VCaP (cell line): ENCODE measurements around the gene PPM1F.

Experiments
- H3K27ac ChIP-seq: fragments of 450-650 bp; 2 replicates; pipeline ENCODE4 v1.5.1; 2017
- TF ChIP-seq, protein P1 (sequence below): fragments of 450-650 bp; conservative IDR thresholded peaks from 2 replicates; pipeline ENCODE4 v1.5.1; 2017; ENCODE audit warnings: mild to moderate bottlenecking, moderate library complexity

Gene PPM1F

DNA sequence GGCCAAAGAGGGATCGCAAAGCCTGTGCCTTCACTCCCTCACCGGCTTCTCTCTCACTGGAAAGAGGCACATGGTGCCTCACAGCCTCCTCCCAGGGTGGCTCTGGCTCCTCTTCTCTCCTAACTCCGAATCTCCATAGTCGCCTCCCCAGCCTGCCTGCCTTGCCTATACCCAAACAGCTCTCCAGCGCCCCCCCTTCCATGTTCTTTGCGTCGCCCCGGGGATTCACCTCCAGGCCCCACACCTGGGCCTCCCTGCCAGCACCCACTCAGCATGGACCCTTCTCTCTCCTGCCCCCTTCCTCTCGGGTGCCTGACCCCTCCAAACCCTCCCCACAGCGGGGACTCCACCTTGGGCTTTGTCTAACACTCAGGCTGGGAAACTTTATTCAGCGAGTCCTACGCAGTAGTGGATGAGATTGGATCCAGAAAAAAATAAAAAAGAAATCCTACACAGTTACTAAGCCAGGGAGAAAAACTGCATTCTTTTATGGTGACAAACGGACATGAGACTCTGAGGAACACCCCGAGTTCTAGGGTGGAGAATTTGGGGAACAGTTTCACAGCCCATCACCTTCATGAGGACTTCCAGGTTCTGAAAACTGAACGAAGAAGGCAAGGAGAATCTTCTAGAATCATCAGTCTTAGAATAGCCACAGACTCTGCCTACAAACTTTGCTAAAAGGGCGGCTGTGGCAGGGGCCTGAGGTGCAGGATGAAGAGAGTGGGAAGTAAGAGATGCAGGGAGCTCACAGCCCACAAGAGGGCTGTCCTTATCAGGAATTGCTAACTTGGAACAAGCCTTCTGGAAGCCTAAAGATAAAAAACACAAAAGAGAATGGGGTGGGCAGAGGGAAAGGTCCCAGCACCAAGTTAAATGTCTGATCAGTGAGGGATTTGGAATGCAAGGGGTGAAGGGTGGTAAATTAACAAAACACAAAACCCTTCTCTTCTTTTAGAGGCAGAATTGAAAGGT is 5.3 kb downstream of the PPM1F start:
- H3K27ac ChIP-seq = no peak overlapping the region
- TF ChIP-seq, protein P1, sequence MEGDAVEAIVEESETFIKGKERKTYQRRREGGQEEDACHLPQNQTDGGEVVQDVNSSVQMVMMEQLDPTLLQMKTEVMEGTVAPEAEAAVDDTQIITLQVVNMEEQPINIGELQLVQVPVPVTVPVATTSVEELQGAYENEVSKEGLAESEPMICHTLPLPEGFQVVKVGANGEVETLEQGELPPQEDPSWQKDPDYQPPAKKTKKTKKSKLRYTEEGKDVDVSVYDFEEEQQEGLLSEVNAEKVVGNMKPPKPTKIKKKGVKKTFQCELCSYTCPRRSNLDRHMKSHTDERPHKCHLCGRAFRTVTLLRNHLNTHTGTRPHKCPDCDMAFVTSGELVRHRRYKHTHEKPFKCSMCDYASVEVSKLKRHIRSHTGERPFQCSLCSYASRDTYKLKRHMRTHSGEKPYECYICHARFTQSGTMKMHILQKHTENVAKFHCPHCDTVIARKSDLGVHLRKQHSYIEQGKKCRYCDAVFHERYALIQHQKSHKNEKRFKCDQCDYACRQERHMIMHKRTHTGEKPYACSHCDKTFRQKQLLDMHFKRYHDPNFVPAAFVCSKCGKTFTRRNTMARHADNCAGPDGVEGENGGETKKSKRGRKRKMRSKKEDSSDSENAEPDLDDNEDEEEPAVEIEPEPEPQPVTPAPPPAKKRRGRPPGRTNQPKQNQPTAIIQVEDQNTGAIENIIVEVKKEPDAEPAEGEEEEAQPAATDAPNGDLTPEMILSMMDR = peak; percentile 65

DNA sequence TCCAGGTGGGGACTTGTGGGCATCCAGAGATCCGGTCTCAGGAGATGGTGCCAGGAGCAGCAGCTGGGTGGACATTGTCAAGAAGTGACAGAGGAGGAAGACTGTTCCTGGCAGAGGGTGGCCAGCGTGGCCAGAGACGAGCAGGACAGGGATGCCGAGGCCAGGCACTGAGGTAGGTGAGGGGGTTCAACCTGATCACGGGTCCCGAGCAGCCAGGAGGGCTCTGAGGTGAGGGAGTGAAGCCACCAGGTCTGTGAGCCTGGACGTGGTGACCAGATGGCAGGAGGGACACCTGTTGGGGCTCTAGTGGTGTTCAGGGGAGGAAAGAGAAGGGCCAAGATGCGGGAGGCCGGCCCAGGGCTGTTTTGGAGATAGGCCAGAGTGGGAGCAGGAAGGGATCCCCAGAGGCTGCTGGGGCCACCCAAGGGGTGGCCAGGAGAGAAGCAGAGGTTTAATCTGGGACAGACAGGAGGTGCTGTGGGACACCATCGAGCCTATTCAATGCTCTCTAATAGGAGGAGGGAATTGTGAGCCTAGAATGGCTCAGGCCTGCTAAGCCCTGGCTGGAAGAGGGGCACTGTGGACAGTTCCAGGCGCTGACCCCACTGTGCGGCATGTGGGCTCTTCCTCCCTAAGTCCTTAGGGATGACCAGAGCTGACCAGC is 6.3 kb downstream of the PPM1F start:
- TF ChIP-seq, protein P1 = no peak

DNA sequence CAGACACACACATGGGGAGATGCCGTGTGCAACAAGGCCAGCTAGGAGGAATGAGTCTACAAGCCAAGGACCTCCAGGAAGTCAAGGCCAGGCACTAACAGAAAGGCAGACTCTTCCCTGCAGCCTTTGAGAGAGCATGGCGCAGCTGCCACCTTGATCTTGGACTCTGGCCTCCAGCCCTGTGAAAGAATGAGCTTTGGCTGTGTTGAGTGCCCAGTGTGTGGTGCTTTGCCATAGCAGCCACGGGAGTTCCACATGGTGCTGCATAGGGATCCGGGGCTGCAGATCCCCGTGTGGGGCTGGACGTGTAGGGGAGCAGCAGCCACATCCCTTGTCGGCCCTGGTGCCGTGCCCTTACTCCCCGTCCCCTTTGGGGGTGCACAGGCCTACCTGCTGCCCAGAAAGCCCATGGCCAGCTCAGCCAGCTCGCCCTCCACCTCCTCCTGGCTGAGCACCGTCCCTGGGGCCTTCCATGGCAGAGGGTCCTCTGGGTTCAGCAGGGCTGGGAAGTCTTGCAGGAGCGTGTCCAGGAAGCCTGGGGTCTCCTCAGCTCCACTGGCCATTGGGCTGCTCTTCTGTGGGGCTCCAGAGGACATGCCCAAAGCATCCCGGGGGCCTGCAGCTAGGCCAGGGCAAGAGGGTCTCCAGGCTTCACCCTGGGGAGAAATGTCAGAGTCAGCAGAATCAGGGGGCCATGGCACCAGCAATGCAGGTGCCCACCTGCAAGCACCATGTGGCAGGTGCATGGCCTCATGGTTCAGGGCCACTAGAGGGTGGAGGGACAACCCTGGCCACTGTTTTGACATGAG is 7.0 kb downstream of the PPM1F start:
- no peak overlapping the region for H3K27ac ChIP-seq
- TF ChIP-seq, protein P1 = no peak

More for the DNA sequence above, 6.3 kb downstream of the PPM1F start:
- no peak overlapping the region for H3K27ac ChIP-seq

DNA sequence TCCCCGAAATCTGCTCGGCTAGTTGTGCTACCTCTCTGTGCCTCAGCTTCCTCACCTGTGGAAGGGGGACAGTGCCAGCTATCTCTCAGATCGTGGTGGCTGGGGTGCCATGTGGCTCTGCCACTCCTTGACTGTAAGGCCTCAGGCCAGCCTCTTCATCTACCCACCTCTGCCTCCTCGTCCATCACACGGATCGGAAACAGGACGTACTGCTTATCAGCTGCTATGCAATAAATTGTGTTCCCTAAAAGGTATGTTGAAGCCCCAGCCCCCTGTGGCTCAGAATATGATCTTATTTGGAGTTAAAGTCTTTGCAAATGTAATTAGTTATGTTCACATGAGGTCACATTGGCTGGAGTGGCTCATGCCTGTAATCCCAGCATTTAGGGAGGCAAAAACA is 7.8 kb downstream of the PPM1F start:
- TF ChIP-seq, protein P1 = no peak

DNA sequence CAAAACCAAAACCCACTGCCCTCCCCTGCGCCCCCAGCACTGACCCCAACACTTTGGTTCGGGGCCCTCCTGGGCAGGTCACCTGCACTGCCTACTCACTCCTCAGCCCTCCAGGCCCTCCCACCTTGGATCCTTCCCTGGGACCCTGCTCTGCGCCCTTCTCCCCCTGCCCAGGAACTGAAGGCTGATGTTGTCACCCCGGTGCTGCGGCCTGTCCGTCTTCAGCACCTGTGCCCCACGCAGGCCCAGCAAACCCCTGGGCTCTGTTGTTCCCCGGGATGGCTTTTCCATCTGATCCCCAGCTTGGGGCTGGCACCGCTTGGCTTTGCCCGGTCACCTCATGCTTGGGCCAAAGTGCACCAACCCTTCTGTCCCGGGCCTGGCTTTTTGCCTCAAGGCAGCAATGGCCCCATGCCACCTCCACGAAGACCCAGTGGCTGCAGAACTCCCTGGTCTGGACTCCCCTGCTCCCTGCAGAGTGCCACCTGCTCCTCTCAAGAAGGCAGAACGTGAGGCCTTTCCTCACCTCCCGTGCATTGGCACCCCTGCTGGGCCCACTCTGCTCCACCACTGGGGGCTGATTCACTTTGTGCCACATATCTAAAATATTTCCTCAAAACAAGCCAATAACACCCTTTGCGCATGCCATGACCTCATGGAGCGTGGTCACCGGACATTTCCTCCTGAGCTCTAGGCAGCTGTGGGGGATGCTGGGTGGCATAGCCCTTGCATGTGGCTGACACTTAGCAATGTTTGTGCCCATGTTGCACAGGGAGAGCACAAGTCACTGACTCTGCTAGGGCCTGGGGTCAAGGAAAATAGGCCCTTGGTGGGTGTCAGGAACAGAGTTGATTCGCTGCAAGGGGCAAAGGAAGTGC is 8.8 kb downstream of the PPM1F start:
- no peak overlapping the region for H3K27ac ChIP-seq
- TF ChIP-seq, protein P1 = no peak

More for the DNA sequence above, 7.8 kb downstream of the PPM1F start:
- no peak overlapping the region for H3K27ac ChIP-seq

DNA sequence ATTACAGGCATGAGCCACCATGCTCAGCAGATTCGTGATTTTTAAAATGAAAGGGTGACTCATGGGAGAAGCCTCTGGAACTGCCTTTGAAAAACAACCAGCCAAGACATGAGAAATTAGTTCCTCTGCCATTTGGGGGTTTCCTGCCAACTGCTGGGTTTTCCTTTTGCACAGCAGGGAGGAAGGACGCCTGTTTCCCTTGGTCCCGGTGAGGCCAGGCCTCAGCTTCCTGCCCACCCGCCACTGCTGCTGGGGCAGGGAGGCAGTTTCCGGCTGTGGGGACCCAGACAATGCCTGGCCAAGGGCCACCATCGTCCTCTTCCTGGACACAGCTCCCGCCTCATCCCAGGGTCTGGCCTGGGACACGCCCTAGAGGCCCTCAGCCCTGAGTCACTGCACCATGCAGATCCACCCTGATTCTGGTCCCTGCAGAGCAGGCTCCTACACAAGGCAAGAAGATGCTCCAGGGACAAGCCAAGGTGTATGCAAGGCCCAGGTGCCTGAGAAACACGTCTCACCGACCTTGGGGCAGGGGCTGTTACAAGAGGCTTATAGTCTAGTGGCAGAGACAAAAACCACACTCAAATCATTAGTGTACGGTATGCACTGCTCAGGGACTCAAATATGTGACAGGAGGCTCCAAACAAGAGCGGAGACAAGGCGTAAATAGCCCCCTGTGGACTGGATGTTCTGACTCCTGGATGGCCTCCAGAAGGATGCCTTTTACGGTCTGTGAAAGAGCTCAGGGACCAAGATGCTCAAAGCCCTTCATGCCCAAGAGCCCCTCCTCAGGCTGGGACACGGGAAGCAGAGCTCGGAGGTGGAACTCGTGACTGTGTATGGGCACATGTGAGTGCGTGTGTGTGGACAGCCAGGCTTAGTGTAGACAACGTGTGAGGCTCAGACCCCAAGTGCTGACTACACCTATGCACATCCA is 10.0 kb downstream of the PPM1F start:
- H3K27ac ChIP-seq = no peak overlapping the region
- TF ChIP-seq, protein P1 = no peak
